CD4-positive, alpha-beta T cell (primary cell): ENCODE results near the gene TAC3. TPM values are rescaled to one million over a fixed set of nuclear protein-coding genes. Genes with fewer than 3 reads are reported as not detected.
"Not testable (repeated sequence)": the region's sequence is repeated elsewhere in the genome, so short reads cannot be mapped to it uniquely, and the experiment has no call there.

ENCODE experiments used
- ATAC-seq: fragments of 200-7000 bp; cut with Tn5 transposase; one replicate; pipeline ENCODE4 v1.10.0; 2022; ENCODE audit warnings: mild to moderate bottlenecking; ENCODE audit not compliant: poor library complexity
- CTCF ChIA-PET: fragments of 350-600 bp; sonication (Branson Sonifier 250); formaldehyde crosslinking; loops from one replicate; lab custom pipeline; 2021; ENCODE audit warnings: antibody characterized with exemption, inconsistent platforms; lab: Charles Lee
- POLR2A ChIA-PET: fragments of 350-600 bp; sonication (Branson Sonifier 250); formaldehyde crosslinking; loops from one replicate; lab custom pipeline; 2021; ENCODE audit warnings: antibody characterized with exemption, inconsistent platforms; lab: Charles Lee
- DNase-seq, 14 experiments: peaks; one replicate each; pipeline ENCODE4 v3.0.0-alpha.2; 2013 to 2020; ENCODE audit warnings: mixed read lengths in 2 of 14
- H3K27ac ChIP-seq, 2 donors: one replicate each; pipeline versions ENCODE4 v1.5.1 to v1.7.0; 2013; ENCODE audit warnings: low read length in 2 of 2, low read depth in 1 of 2, mild to moderate bottlenecking in 1 of 2
- H3K27me3 ChIP-seq, 2 experiments: 1 replicate in 1 of 2; 2 replicates in 1 of 2; pipeline versions ENCODE4 v1.6.1 to v1.7.0; 2013; ENCODE audit warnings: low read length in 2 of 2, control low read depth in 1 of 2, mild to moderate bottlenecking in 1 of 2, moderate library complexity in 1 of 2; ENCODE audit not compliant: insufficient read depth in 2 of 2, control insufficient read depth in 1 of 2
- H3K36me3 ChIP-seq: one replicate; pipeline ENCODE4 v1.6.1; 2013; ENCODE audit warnings: low read length, control low read depth; ENCODE audit not compliant: insufficient read depth
- H3K4me1 ChIP-seq: one replicate; pipeline ENCODE4 v1.6.1; 2013; ENCODE audit warnings: low read length, control low read depth; ENCODE audit not compliant: insufficient read depth
- H3K4me3 ChIP-seq: one replicate; pipeline ENCODE4 v1.5.1; 2013; ENCODE audit warnings: mild to moderate bottlenecking, low read length, moderate library complexity
- H3K9me3 ChIP-seq, 2 experiments: 1 replicate in 1 of 2; 2 replicates in 1 of 2; pipeline versions ENCODE4 v1.6.1 to v1.7.0; 2013; ENCODE audit warnings: low read length in 2 of 2, mild to moderate bottlenecking in 2 of 2, control low read depth in 1 of 2, moderate library complexity in 1 of 2; ENCODE audit not compliant: control insufficient read depth in 1 of 2, insufficient read depth in 1 of 2
- H3K27ac Mint-ChIP-seq: one replicate; pipeline ENCODE4 v1.8.0; 2020; ENCODE audit warnings: mixed read lengths
- H3K27me3 Mint-ChIP-seq: one replicate; pipeline ENCODE4 v1.8.0; 2021; ENCODE audit warnings: mixed read lengths
- H3K36me3 Mint-ChIP-seq: one replicate; pipeline ENCODE4 v1.8.0; 2021; ENCODE audit warnings: low read depth, mixed read lengths
- H3K4me1 Mint-ChIP-seq: one replicate; pipeline ENCODE4 v1.8.0; 2021; ENCODE audit warnings: low read depth, mixed read lengths
- H3K4me3 Mint-ChIP-seq: one replicate; pipeline ENCODE4 v1.8.0; 2020; ENCODE audit warnings: mild to moderate bottlenecking, mixed read lengths
- H3K9me3 Mint-ChIP-seq: one replicate; pipeline ENCODE4 v1.8.0; 2020; ENCODE audit warnings: mixed read lengths
- intact Hi-C, 2 experiments: fragments of 100-400 bp; cut with DNase I in 1 of 2; cut with micrococcal nuclease in 1 of 2; formaldehyde crosslinking; loops; one replicate each; pipeline versions ENCODE4 v1.15.1 to v1.9.0; 2023 to 2025; cut with DNase I, micrococcal nuclease
- total RNA-seq, 174 experiments: library from RNA in 2 of 174; stranded (reverse) in 2 of 174; gene quantifications; one replicate each; pipeline ENCODE4 v1.2.3 and lab custom pipeline; 2021 to 2026

Gene TAC3
- total RNA-seq, 2 experiments from 2014 or later, result not detected

DNA sequence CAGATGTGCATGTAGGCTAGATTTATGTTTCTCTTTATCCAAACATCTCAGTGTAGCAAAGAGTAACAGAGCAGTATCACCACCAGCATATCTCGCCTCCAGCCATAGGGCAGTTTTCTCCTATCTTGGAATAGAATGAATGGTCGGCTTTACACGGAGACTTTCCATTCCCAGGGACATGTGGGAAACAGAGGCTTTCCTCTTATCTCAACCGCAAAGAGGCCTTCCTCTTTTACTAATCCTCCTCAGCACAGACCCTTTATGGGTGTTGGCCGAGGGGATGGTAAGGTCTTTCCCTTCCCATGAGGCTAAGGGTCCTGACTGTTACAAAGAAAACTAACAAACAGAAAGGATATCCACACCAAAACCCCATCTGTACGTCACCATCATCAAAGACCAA lies 47.4 kb downstream of the TAC3 start:
- H3K36me3 Mint-ChIP-seq, DNase-seq, H3K4me3 ChIP-seq, H3K4me1 Mint-ChIP-seq, H3K36me3 ChIP-seq, H3K27me3 ChIP-seq, ATAC-seq, POLR2A ChIA-PET, H3K4me3 Mint-ChIP-seq, CTCF ChIA-PET, H3K9me3 Mint-ChIP-seq, H3K27ac ChIP-seq, H3K27me3 Mint-ChIP-seq, intact Hi-C loops, H3K9me3 ChIP-seq, H3K27ac Mint-ChIP-seq, H3K4me1 ChIP-seq: not testable (repeated sequence)

DNA sequence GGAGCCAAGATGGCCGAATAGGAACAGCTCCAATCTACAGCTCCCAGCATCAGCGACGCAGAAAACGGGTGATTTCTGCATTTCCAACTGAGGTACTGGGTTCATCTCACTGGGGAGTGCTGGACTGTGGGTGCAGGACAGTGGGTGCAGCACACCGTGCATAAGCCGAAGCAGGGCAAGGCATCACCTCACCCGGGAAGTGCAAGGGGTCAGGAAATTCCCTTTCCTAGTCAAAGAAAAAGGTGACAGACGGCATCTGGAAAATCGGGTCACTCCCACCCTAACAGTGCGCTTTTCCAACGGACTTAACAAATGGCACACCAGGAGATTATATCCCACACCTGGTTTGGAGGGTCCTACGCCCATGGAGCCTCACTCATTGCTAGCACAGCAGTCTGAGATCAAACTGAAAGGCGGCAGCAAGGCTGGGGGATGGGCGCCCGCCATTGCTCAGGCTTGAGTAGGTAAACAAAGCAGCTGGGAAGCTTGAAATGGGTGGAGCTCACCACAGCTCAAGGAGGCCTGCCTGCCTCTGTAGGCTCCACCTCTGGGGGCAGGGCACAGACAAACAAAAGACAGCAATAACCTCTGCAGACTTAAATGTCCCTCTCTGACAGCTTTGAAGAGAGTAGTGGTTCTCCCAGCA lies 50.2 kb downstream of the TAC3 start:
- H3K4me1 Mint-ChIP-seq, H3K9me3 Mint-ChIP-seq, intact Hi-C loops, H3K36me3 ChIP-seq, POLR2A ChIA-PET, H3K4me1 ChIP-seq, H3K27me3 ChIP-seq, H3K27me3 Mint-ChIP-seq, H3K27ac Mint-ChIP-seq, H3K36me3 Mint-ChIP-seq, DNase-seq, H3K27ac ChIP-seq, H3K4me3 Mint-ChIP-seq, H3K4me3 ChIP-seq, CTCF ChIA-PET, ATAC-seq: not testable (repeated sequence)
- H3K9me3 ChIP-seq, result peaks cover 0 to 11% of the 10 kb centered on the region in 2 experiments

GRCh38 chr12:56965124-56965523 lies 51.2 kb downstream of the TAC3 start:
- H3K27me3 Mint-ChIP-seq, DNase-seq, H3K36me3 Mint-ChIP-seq, H3K4me3 Mint-ChIP-seq, H3K4me1 Mint-ChIP-seq, H3K9me3 Mint-ChIP-seq, H3K27ac Mint-ChIP-seq, H3K27me3 ChIP-seq, H3K4me3 ChIP-seq, H3K4me1 ChIP-seq, H3K27ac ChIP-seq, intact Hi-C loops, CTCF ChIA-PET, POLR2A ChIA-PET, ATAC-seq, H3K36me3 ChIP-seq: not testable (repeated sequence)
- H3K9me3 ChIP-seq, result peaks cover 0 to 11% of the 10 kb centered on the region in 2 experiments

GRCh38 chr12:56963557-56963956 lies 52.8 kb downstream of the TAC3 start:
- POLR2A ChIA-PET, H3K4me1 Mint-ChIP-seq, DNase-seq, H3K27me3 ChIP-seq, H3K4me3 Mint-ChIP-seq, H3K4me3 ChIP-seq, H3K36me3 ChIP-seq, H3K27me3 Mint-ChIP-seq, ATAC-seq, CTCF ChIA-PET, H3K27ac ChIP-seq, intact Hi-C loops, H3K9me3 Mint-ChIP-seq, H3K27ac Mint-ChIP-seq, H3K36me3 Mint-ChIP-seq, H3K4me1 ChIP-seq: not testable (repeated sequence)
- peaks cover 4 to 13% of the 10 kb centered on the region in 2 experiments for H3K9me3 ChIP-seq

GRCh38 chr12:56962247-56962646 lies 54.1 kb downstream of the TAC3 start:
- H3K27me3 Mint-ChIP-seq, CTCF ChIA-PET, ATAC-seq, DNase-seq, H3K36me3 ChIP-seq, H3K27ac Mint-ChIP-seq, H3K27me3 ChIP-seq, H3K4me1 Mint-ChIP-seq, H3K4me1 ChIP-seq, H3K36me3 Mint-ChIP-seq, H3K4me3 ChIP-seq, H3K9me3 Mint-ChIP-seq, intact Hi-C loops, POLR2A ChIA-PET, H3K4me3 Mint-ChIP-seq, H3K27ac ChIP-seq: not testable (repeated sequence)
- peaks cover 7 to 21% of the 10 kb centered on the region in 2 experiments for H3K9me3 ChIP-seq

Other genes starting within 250 kb of the TAC3 start
- gene SDR9C7, start 82.1 kb downstream of the TAC3 start, total RNA-seq, result not detected
- under 1 TPM; 0.30 to 0.34 TPM for gene RDH16, start 58.9 kb downstream of the TAC3 start, total RNA-seq
- gene ZBTB39, start 10.0 kb downstream of the TAC3 start, total RNA-seq, result 1 to 10 TPM; 6.9 to 8.0 TPM
- 1 to 10 TPM; 1.0 to 1.1 TPM for gene MYO1A, start 33.6 kb upstream of the TAC3 start, total RNA-seq
- gene NEMP1, start 62.3 kb upstream of the TAC3 start, total RNA-seq, result 1 to 10 TPM; 7.2 to 9.9 TPM
- 1 to 10 TPM; 4.8 to 6.1 TPM for gene NAB2, start 72.6 kb upstream of the TAC3 start, total RNA-seq
- gene STAT6, start 94.8 kb upstream of the TAC3 start, total RNA-seq, result 100 to 1,000 TPM; 133 to 144 TPM
- 1 to 10 TPM; 6.6 to 8.5 TPM for gene LRP1, start 112.0 kb upstream of the TAC3 start, total RNA-seq
- not detected for gene LRP1-AS, start 131.1 kb upstream of the TAC3 start, total RNA-seq
- not detected for gene NXPH4, start 200.3 kb upstream of the TAC3 start, total RNA-seq
- gene SHMT2, start 213.2 kb upstream of the TAC3 start, total RNA-seq, result 10 to 100 TPM; 21.3 to 22.2 TPM
- 1 to 10 TPM; 2.0 to 3.0 TPM for gene STAC3, start 234.7 kb upstream of the TAC3 start, total RNA-seq